ENCODE measurements around the gene CLDN7. TPM values are rescaled to one million over a fixed set of nuclear protein-coding genes. Genes with fewer than 3 reads are reported as not detected.
A peak's percentile ranks its signal among the peaks of the same experiment; 100 is the strongest.

CLDN7 gene
- total RNA-seq, 1 donor from 2014 or later, result 0.42 TPM

GRCh38 chr17:7307686-7308624 is 45.7 kb upstream of the CLDN7 start:
- Mint-ChIP-seq H3K9me3 (ENCODE audit: low read depth) (no peaks in the 10 kb centered on the region), H3K4me3 (ENCODE audit: unreplicated experiment) (peak overlapping the region; percentile 85), H3K36me3 (ENCODE audit: low read depth) (peaks cover 30% of the 10 kb centered on the region), H3K27me3 (ENCODE audit: low read depth) (no peaks in the 10 kb centered on the region), H3K27ac (ENCODE audit: unreplicated experiment) (peak overlapping the region; percentile 95), H3K4me1 (ENCODE audit: low read depth) (peaks cover 34% of the 10 kb centered on the region)
- TF ChIP-seq CTCF (IDR thresholded peaks at IDR 0.05), result peak; percentile 36
- no peak for DNase-seq (ENCODE audit: low spot score)

GRCh38 chr17:7306911-7307685 is 44.8 kb upstream of the CLDN7 start, which contains the start of gene EIF5A:
TSS of gene EIF5A (plus strand) at chr17:7307628. CDS start at chr17:7309636, 2,008 bp downstream.
- H3K27ac Mint-ChIP-seq (ENCODE audit: unreplicated experiment), result peak within 1 kb of the TSS; percentile 95
- DNase-seq (ENCODE audit: low spot score), result peak; percentile 100
- no peaks in the 10 kb centered on the region for H3K27me3 Mint-ChIP-seq (ENCODE audit: low read depth)
- H3K4me1 Mint-ChIP-seq (ENCODE audit: low read depth), result peaks cover 27% of the 10 kb centered on the region
- peak within 1 kb of the TSS; percentile 85 for H3K4me3 Mint-ChIP-seq (ENCODE audit: unreplicated experiment)
- no peak for TF ChIP-seq CTCF (IDR thresholded peaks at IDR 0.05)
- peaks cover 24% of the 10 kb centered on the region for H3K36me3 Mint-ChIP-seq (ENCODE audit: low read depth)
- H3K9me3 Mint-ChIP-seq (ENCODE audit: low read depth), result no peaks in the 10 kb centered on the region

- Mint-ChIP-seq H3K4me1 (ENCODE audit: low read depth) (peaks cover 10% of the 10 kb centered on the region), H3K27me3 (ENCODE audit: low read depth) (peaks cover 4% of the 10 kb centered on the region), H3K36me3 (ENCODE audit: low read depth) (peaks cover 2% of the 10 kb centered on the region), H3K4me3 (ENCODE audit: unreplicated experiment) (no peak overlapping the region), H3K9me3 (ENCODE audit: low read depth) (no peaks in the 10 kb centered on the region), H3K27ac (ENCODE audit: unreplicated experiment) (no peak overlapping the region)
- TF ChIP-seq CTCF (IDR thresholded peaks at IDR 0.05), result no peak
- DNase-seq (ENCODE audit: low spot score), result no peak
These were observed 41.9 kb upstream of the CLDN7 start for GRCh38 chr17:7304179-7304578.

GRCh38 chr17:7296189-7296861 is 34.0 kb upstream of the CLDN7 start:
- Mint-ChIP-seq H3K4me3 (ENCODE audit: unreplicated experiment) (peak overlapping the region; percentile 44), H3K4me1 (ENCODE audit: low read depth) (peaks cover 22% of the 10 kb centered on the region), H3K36me3 (ENCODE audit: low read depth) (no peaks in the 10 kb centered on the region), H3K9me3 (ENCODE audit: low read depth) (no peaks in the 10 kb centered on the region), H3K27ac (ENCODE audit: unreplicated experiment) (no peak overlapping the region), H3K27me3 (ENCODE audit: low read depth) (peaks cover 15% of the 10 kb centered on the region)
- peak; percentile 96 for TF ChIP-seq CTCF (IDR thresholded peaks at IDR 0.05)
- peak; percentile 94 for DNase-seq (ENCODE audit: low spot score)

All from chondrocyte (in vitro differentiated cells).